Spleen (tissue), 11 donors: ENCODE data around the gene PRKCE. TPM values are rescaled to one million over a fixed set of nuclear protein-coding genes. Genes with fewer than 3 reads are reported as not detected.

Experiments
- DNase-seq: peaks from one replicate; pipeline ENCODE4 v3.0.0-alpha.2; 2020
- H3K27ac ChIP-seq, 8 donors: fragments of 200-600 bp; sonication (generic) in 7 of 8; 1 replicate in 4 of 8; 2 replicates in 4 of 8; pipeline versions ENCODE4 v1.5.0 to v1.8.0; 2016 to 2021; ENCODE audit warnings: inconsistent platforms in 4 of 8, mild to moderate bottlenecking in 4 of 8, moderate library complexity in 1 of 8
- H3K27me3 ChIP-seq, 7 donors: fragments of 200-600 bp; sonication (generic) in 6 of 7; replicated peaks in 1 of 7; 1 replicate in 4 of 7; 2 replicates in 3 of 7; pipeline versions ENCODE4 v1.5.0 to v1.8.0; 2016 to 2021; ENCODE audit warnings: inconsistent platforms in 3 of 7, mild to moderate bottlenecking in 1 of 7
- H3K36me3 ChIP-seq, 6 donors: fragments of 200-600 bp; sonication (generic) in 5 of 6; 1 replicate in 4 of 6; 2 replicates in 2 of 6; pipeline versions ENCODE4 v1.5.0 to v1.8.0; 2016 to 2021; ENCODE audit warnings: inconsistent platforms in 2 of 6
- H3K4me1 ChIP-seq, 6 donors: fragments of 200-600 bp; sonication (generic) in 5 of 6; 1 replicate in 3 of 6; 2 replicates in 3 of 6; pipeline versions ENCODE4 v1.5.0 to v1.8.0; 2016 to 2021; ENCODE audit warnings: inconsistent platforms in 3 of 6
- H3K4me3 ChIP-seq, 8 donors: fragments of 200-600 bp; sonication (generic) in 7 of 8; 1 replicate in 4 of 8; 2 replicates in 4 of 8; pipeline versions ENCODE4 v1.5.0 to v1.8.0; 2016 to 2021; ENCODE audit warnings: inconsistent platforms in 4 of 8, mild to moderate bottlenecking in 4 of 8, moderate library complexity in 2 of 8
- H3K9me3 ChIP-seq, 8 donors: fragments of 200-600 bp; sonication (generic) in 7 of 8; 1 replicate in 4 of 8; 2 replicates in 4 of 8; pipeline versions ENCODE4 v1.5.0 to v1.8.0; 2016 to 2021; ENCODE audit warnings: inconsistent platforms in 4 of 8
- POLR2A ChIP-seq, 3 donors: fragments of 450-650 bp; IDR thresholded peaks; one replicate each; pipeline ENCODE4 v1.5.1; 2017; ENCODE audit warnings: antibody characterized with exemption in 3 of 3, mild to moderate bottlenecking in 1 of 3
- POLR2AphosphoS5 ChIP-seq, 3 donors: sonication (generic); formaldehyde crosslinking; IDR thresholded peaks; one replicate each; pipeline ENCODE4 v1.5.1; 2017; ENCODE audit warnings: antibody characterized with exemption in 3 of 3
- WGBS, 5 donors: extraction: QIAGEN DNeasy Blood & Tissue Kit in 3 of 5; methylation state at CpG; one replicate each; pipeline versions ENCODE4 v1.1.5 to v1.1.7; 2013 to 2018; 5-methylcytosine and 5-hydroxymethylcytosine counted together
- intact Hi-C: fragments of 100-400 bp; cut with DNase I; formaldehyde crosslinking; loops from one replicate; pipeline ENCODE4 v1.15.0; 2023; ENCODE audit warnings: low total_unique reads
- polyA plus RNA-seq, 3 donors: library from polyadenylated mRNA; stranded (reverse); fragments of 200-250 nt; gene quantifications; one replicate each; pipeline ENCODE4 v1.2.1, GENCODE V29; 2013
- total RNA-seq, 7 donors: library from RNA; depleted of rRNA in 3 of 7; stranded (reverse); fragments of >200 nt in 3 of 7; fragmentation: NEBNext Ultra II Directional in 4 of 7; extraction: Animal tissue kit (Norgen Biotek cat#: 25700) in 4 of 7; gene quantifications; one replicate each; pipeline versions ENCODE4 v1.1.0 to v1.2.1, GENCODE V29; 2016 to 2021
- TF ChIP-seq, protein P1 (sequence below), 11 experiments: fragments of 200-600 bp in 7 of 11; fragments of 450-650 bp in 4 of 11; sonication (generic) in 4 of 11; IDR thresholded peaks in 8 of 11; conservative IDR thresholded peaks in 3 of 11; 1 replicate in 7 of 11; 2 replicates in 4 of 11; pipeline versions ENCODE4 v1.4.0 to v1.8.0; 2016 to 2021; ENCODE audit warnings: antibody characterized with exemption in 11 of 11, inconsistent platforms in 4 of 11, mild to moderate bottlenecking in 1 of 11
- donor health status: healthy with polysubstance abuse.
- donor health status: DM: no; HTN: no; CAD: no; lungs with moderate emphysema.
- donor health status: DM: no; HTN: no; CAD: no.
- donor health status: Bipolar disorder and iron deficiency.
- donor health status: healthy.
- donor health status: DM: no; HTN: no; CAD: no.
- donor health status: DM: yes; HTN: yes; CAD: no.

PRKCE gene
- total and polyA plus RNA-seq, 10 donors: 2.5 to 43.6 (median 18.8) TPM

DNA sequence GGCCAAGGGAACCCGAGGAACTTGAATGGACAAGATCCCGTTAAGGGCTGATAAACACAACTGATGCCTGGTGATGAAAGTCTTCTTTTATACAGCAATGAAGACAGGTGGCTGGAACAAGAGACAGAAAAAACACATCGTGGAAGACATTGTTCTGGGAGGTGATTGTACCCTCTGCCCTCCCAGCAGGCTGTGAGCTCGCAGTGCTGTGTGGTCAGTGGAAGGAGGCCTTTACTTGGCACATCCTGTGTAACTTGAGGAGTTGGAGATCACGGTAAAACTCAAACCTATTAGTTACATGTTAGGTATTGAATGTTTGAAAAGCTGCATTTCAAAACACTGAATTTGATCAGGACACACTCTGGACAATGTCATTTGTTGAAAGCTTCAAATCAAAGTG, 395.8 kb downstream of the PRKCE start:
- WGBS, 5 donors: 54 to 72% (median 55%) methylated on average over 5 of the region's 5 CpGs
- H3K27me3 ChIP-seq: no peaks in the 10 kb centered on the region
- H3K4me1 ChIP-seq: peaks cover 0 to 15% (median 6%) of the 10 kb centered on the region in 6 donors
- no peaks in the 10 kb centered on the region for H3K9me3 ChIP-seq
- H3K4me3 ChIP-seq: no peak overlapping the region
- no peak for TF ChIP-seq POLR2A (IDR thresholded peaks at IDR 0.05)
- TF ChIP-seq, protein P1, sequence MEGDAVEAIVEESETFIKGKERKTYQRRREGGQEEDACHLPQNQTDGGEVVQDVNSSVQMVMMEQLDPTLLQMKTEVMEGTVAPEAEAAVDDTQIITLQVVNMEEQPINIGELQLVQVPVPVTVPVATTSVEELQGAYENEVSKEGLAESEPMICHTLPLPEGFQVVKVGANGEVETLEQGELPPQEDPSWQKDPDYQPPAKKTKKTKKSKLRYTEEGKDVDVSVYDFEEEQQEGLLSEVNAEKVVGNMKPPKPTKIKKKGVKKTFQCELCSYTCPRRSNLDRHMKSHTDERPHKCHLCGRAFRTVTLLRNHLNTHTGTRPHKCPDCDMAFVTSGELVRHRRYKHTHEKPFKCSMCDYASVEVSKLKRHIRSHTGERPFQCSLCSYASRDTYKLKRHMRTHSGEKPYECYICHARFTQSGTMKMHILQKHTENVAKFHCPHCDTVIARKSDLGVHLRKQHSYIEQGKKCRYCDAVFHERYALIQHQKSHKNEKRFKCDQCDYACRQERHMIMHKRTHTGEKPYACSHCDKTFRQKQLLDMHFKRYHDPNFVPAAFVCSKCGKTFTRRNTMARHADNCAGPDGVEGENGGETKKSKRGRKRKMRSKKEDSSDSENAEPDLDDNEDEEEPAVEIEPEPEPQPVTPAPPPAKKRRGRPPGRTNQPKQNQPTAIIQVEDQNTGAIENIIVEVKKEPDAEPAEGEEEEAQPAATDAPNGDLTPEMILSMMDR (IDR thresholded peaks at IDR 0.05 in 8 of 11, conservative IDR thresholded peaks at IDR 0.05 in 3 of 11): no peak
- no peak for TF ChIP-seq POLR2AphosphoS5 (IDR thresholded peaks at IDR 0.05)
- intact Hi-C loops: no loop called here
- H3K27ac ChIP-seq: peak overlapping the region; percentile 5 to 70 (median 60)
- no peak for DNase-seq
- peaks cover 0 to 21% (median 0%) of the 10 kb centered on the region in 6 donors for H3K36me3 ChIP-seq

DNA sequence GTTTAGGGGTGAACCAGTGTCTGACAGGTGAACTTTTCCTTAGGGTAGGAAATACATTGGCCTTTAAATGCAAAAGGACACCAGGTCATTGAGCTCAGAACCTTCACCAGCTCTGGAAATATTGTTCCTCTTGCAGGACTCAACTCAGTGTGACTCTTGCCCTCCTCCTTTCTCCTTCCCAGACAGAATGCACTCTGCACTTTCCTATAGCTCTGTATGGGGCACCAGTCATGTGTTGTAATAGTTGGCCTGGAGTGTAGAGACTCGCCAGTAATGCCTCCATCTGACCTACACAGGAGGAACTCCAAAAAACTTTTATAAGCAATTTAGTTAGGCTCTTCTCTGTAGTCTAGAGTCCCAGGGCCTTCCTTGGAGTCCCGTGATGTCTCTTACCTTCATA, 397.2 kb downstream of the PRKCE start:
- Histone ChIP-seq H3K4me1 (peaks cover 0 to 15% (median 6%) of the 10 kb centered on the region in 6 donors), H3K4me3 (no peak overlapping the region), H3K9me3 (no peaks in the 10 kb centered on the region), H3K27me3 (no peaks in the 10 kb centered on the region), H3K27ac (peak overlapping the region in 6 of 8 donors; percentile 16 to 66 (median 44)), H3K36me3 (peaks cover 0 to 21% (median 0%) of the 10 kb centered on the region in 6 donors)
- intact Hi-C loops: no loop called here
- DNase-seq: no peak
- TF ChIP-seq POLR2AphosphoS5 (IDR thresholded peaks at IDR 0.05): no peak
- no peak for TF ChIP-seq POLR2A (IDR thresholded peaks at IDR 0.05)
- TF ChIP-seq, protein P1 (IDR thresholded peaks at IDR 0.05 in 8 of 11, conservative IDR thresholded peaks at IDR 0.05 in 3 of 11): no peak
- whole genome bisulfite sequencing, 5 donors: 90 to 97% (median 94%) methylated on average over 2 of the region's 2 CpGs

DNA sequence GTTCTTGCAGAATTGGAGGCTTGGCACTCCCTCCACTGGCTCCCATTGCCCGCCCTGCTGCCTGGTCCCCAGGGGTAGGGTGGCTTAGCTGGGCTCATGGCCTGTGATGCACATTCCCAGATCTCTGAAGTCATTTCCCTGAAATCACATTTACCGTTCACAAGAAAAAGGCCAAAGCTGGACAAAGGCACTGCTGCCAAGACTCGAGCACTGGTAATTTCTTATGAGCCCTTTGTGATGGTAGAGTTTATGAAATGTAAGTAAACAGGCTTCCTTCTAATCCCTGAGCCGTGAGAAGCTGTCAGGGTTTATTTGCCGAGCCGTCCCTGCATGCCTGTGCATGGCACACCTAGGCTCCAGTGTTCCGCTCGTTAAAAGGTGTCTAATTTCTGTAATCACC, 398.6 kb downstream of the PRKCE start:
- Histone ChIP-seq H3K4me1 (peaks cover 0 to 15% (median 6%) of the 10 kb centered on the region in 6 donors), H3K27ac (no peak overlapping the region), H3K36me3 (peaks cover 0 to 25% (median 0%) of the 10 kb centered on the region in 6 donors), H3K4me3 (no peak overlapping the region), H3K9me3 (peaks cover 0 to 4% (median 0%) of the 10 kb centered on the region in 8 donors), H3K27me3 (no peaks in the 10 kb centered on the region)
- no peak for TF ChIP-seq POLR2AphosphoS5 (IDR thresholded peaks at IDR 0.05)
- TF ChIP-seq, protein P1 (IDR thresholded peaks at IDR 0.05 in 8 of 11, conservative IDR thresholded peaks at IDR 0.05 in 3 of 11): no peak
- 91 to 98% (median 97%) methylated on average over 8 of the region's 8 CpGs for WGBS, 5 donors
- intact Hi-C loops: no loop called here
- no peak for DNase-seq

DNA sequence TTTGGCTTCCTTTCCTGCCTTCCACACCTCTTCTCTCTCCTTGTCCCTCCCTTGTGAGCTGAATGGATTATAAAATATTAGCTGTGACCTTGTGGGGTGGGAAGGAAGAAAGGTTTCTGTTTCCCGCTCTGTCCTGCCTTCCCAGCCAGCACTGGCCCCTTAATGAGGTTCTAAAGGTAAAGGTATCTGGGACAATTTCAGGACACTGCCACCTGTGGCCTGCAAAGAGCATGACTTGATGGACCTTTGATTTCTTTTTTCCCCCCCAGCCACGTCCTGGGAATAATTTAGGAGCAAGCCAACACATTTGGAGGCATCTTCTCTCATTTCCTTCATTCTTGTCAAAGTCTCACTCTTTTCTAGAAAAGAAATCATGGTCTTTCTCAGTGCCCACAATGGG, 399.0 kb downstream of the PRKCE start:
- WGBS, 5 donors: 75 to 94% (median 83%) methylated on average over 2 of the region's 2 CpGs
- Histone ChIP-seq H3K36me3 (peaks cover 0 to 27% (median 0%) of the 10 kb centered on the region in 6 donors), H3K4me1 (peaks cover 0 to 15% (median 6%) of the 10 kb centered on the region in 6 donors), H3K27ac (no peak overlapping the region), H3K9me3 (peaks cover 0 to 4% (median 0%) of the 10 kb centered on the region in 8 donors), H3K4me3 (no peak overlapping the region), H3K27me3 (no peaks in the 10 kb centered on the region)
- intact Hi-C loops: no loop called here
- DNase-seq: no peak
- no peak for TF ChIP-seq POLR2A (IDR thresholded peaks at IDR 0.05)
- no peak for TF ChIP-seq POLR2AphosphoS5 (IDR thresholded peaks at IDR 0.05)
- TF ChIP-seq, protein P1 (IDR thresholded peaks at IDR 0.05 in 8 of 11, conservative IDR thresholded peaks at IDR 0.05 in 3 of 11): no peak
